HG03442 (cell line): Measurements from ENCODE around the gene GDF9.
A peak's percentile ranks its signal among the peaks of the same experiment; 100 is the strongest.

ENCODE experiments used
- ATAC-seq: cut with Tn5 transposase; IDR thresholded peaks from one replicate; pipeline ENCODE4 v1.9.1; 2021; ENCODE audit warnings: mild to moderate bottlenecking, moderate library complexity; ENCODE audit not compliant: unreplicated experiment

The GDF9 gene

GRCh38 chr5:132839426-132840301 lies 26.6 kb downstream of the GDF9 start:
- ATAC-seq: no peak

DNA sequence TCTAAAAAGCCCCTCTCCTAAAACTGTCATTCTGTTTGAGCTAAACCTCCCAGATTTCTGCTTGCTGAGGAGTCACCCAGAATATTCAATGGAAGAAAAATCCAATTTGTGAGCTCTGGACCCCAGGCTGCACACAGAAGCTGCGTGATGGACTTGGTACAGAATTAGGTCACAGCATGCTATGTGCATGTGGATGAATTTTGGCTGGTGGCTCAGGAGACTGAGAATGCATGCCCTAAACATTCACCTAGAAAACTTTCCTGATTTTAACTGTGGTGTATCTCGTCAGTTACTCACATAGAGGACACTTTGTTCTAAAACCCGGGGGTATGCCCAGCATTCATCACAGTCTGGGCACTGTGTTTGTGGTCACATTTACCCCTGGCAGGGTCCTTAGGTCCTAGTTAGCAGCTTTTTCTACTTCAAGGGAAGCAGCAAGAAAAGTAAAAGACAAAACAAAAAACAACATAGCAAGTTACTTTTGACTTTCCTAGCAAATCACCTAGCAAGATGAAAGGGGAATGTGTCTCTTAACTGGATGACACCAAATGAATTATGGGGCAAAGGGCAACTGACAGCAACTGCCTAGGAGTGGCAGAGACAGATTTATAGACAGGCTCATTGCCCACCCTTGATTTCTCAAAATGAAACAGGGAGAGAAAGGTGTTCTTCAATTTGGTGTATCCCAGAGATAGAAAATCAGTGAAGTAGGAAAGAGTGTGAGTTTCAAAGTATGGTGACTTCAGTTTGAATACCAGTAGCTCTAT lies 27.6 kb downstream of the GDF9 start:
- ATAC-seq: no peak

DNA sequence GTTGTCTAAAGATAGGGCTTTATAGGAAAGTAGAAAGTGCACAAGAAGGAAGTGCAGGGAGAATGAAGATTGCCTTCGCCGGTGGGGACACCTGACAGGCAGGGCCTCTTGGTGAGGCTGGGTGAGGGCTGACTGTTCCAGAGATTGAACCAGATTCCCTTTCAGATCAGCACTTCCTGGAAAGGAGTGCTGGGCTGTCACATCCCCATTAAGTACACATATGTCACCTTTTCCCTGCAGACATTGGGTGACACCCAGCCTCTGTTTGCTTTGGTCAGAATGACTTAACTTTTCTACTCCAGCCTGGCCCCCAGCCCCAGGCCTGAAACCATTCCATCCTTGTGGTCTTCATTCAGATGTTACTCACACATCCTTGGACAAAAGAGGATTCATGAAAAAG lies 28.4 kb downstream of the GDF9 start:
- ATAC-seq: no peak

- ATAC-seq: no peak
Measured at GRCh38 chr5:132836852-132837251, 29.4 kb downstream of the GDF9 start.

DNA sequence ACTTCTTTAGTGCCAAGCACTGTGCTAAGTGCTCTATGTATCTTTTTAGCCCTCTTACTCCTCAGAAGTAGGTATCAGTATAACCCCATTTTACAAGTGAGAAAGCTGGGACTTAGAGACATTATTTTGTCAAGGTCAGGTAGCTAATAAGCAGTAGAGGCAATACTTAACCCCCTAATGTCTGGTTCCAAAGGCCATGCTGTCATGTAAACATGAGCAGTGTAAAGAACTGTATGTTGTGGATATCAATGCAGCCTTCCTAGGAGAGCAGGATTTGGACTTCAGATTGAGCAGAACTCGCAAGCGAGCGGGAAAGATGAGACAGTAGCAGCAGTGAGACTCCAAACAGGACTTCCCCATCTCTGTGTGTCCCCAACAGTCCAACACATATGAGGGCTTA lies 32.2 kb downstream of the GDF9 start:
- no peak for ATAC-seq

DNA sequence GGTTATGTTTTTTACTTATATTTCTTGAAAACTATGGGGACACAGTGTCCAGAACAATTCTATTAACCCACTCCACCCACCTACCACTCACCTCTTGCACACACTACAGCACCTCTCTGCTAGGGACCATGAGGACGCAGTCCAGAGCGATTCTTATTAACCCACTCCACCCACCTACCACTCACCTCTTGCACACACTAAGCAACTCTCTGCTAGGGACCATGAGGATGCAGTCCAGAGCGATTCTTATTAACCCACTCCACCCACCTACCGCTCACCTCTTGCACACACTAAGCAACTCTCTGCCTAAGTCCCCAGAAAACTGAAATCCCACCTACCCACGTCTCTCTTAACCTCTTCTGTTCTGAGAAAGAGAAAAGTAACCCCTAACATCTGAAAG lies 33.7 kb downstream of the GDF9 start:
- ATAC-seq: no peak

DNA sequence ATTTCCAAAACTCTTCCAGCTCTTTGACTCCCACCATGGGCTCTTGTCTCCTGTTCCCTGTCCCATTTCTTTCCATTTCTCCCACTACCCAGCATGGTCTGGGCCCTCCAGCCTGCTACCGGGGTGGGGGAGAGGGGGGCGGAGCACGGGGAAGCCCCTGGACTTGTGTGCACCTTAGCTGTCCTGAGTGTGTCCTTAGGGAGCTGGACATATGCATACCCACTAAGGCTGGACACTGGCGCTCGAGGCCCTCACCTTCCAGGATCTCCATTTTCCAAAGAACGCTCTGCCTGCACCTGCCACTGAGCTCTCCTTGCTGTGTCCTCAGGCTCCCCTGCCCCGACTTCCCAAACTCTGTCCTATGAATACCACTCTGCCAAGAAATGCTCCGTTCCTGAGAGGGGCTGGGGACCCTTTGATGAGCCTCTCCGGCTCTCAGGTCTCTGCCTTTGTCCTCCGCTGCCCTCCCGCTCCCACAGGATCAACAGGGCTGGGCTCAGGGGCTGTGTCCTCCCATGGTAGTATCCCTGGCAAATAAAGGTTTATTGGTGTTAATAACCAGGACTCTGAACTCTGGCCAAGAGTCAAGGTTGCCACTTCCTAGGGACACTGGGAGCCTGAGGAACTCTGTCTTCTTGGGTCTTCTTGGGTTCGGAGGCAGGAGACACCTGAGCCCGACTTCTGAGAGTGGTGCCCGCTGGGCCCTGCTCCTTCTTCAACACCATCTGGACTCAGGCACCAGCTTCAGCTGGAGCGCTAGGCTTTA lies 35.0 kb downstream of the GDF9 start:
- no peak for ATAC-seq

- ATAC-seq: peak; percentile 65
Measured at GRCh38 chr5:132830436-132831094, 35.7 kb downstream of the GDF9 start, which contains the start of gene SHROOM1. Gene SHROOM1 (minus strand): TSS chr5:132830647. CDS start chr5:132826140, 4,507 bp downstream.

DNA sequence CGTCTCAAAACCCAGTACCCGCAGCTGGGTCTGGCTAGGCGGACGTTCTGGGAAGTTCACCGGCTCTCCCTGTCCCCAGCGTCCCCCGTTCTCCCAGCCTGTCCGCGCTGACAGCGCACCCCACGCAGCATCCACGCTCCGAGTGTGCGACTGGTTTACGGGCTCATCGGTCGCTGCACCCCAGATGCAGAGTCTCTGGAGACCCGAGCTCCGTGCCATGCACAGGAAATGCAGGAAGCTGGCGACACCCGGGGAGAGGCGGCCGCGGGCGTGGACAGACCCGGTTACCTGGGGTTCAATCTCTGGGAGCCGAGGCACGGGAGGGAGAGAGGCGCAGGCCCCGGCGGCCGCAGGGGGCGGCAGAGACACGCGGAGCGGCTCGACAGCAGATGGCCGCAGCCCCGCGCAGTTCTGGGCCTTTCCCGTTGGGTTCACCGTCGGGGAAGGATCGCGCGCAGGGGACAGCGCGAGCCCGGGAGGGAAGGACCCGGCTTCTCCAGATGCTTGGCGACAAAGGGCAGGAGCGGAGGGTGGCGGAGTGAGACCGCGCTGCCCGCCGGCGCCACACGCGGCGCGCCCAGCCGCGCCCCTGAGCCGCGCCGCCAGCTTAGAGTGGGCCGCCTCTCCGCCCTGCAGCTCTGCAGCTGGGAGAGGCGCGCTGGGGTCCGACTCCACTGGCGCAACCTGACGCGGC lies 36.4 kb downstream of the GDF9 start:
- peak; percentile 72 for ATAC-seq

- no peak for ATAC-seq
Measured at GRCh38 chr5:132828846-132829494, 37.3 kb downstream of the GDF9 start.

DNA sequence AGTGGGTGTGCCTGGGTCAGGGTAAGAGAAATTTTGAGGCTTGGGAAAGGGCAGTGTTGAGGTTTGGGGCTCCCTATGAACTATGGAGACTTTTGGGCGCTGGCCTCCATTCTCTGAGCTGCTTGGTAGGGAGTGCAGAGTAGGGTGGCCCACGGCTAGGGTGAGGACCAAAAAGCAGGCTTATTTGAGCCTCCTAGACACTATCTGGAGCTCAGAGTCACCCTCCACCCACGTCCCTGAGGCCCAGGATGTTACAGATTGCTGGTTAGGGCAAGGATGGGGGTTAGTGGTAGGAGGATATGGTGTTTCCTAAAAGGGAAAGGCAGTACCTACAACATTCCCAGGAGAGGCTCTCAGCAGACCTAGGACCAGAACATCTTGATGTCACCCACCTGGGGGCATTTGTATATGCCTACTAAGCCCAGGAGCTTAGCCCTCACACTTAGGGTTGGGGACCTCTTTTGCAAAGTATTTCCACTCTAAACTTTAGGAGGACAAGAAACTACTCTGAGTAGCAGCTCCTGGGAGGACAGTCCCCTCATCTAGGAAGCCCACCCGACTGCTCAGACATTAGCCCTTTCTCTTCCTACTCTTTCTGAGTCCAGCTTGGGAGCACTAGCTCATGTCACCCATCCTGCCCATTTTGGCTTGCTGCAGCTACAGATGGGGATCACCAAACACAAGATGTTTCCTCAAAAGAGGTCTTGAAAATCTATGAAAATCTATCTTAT lies 38.2 kb downstream of the GDF9 start:
- ATAC-seq: no peak

DNA sequence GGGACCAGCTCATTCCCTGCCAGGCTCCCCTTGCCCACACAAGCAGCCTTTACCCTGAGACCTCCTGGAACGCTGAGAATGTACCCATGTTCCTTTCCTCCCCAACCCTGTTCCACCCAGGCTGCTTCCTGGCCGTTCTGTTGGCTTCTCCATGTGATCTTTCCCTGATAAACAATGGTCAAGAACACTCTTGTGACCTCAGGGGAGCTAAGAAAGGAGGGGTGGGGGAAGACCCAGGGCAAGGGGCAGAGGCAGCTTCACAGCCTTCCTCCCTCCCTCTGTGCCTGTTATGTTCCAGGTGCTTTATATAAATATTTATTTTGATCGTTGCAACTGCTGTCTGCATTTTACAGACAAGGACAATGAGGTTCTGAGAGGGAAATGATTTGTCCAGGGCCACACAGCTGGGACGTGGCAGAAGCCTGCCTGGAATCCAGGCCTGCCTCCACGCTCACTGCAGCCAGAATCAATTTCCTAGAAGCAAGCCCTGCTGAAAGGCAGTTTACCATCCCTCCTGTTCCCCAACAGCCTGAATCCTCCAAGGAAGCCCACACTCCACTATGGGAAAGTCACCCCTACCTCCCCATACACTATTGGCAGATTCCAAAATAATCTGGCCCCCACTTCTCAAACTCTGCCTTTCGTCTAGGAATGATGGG lies 39.7 kb downstream of the GDF9 start:
- ATAC-seq: no peak

DNA sequence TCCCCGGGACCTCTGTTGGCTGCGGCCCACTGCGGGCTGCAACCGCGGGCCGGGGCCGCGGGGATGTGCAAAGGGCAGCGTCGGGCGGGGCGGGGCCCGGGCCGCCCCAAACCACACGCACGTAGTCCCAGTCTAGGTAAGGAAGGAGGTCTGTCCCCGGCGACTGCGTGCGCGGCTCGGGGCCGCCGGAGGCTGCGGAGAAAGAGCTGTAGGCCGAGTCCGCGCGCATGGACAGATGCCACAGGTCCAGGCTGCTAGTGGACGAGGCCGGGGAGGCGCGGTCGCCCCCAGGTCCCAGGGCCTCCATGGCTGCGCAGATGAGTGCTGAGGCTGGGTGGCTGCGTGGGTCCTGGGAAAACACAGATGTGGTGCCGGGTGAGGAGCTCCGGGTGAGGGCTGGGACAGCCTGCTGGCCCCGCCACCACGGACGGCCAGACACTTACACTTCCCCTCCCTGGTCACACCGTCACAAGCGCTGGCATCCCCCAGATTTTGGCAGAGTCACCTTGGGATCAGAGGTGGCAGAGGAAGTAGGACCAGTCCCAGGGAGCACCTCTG lies 40.4 kb downstream of the GDF9 start:
- no peak for ATAC-seq

- no peak for ATAC-seq
Measured at GRCh38 chr5:132825033-132825833, 41.0 kb downstream of the GDF9 start.

- no peak for ATAC-seq
Measured at GRCh38 chr5:132824426-132824825, 41.8 kb downstream of the GDF9 start.

DNA sequence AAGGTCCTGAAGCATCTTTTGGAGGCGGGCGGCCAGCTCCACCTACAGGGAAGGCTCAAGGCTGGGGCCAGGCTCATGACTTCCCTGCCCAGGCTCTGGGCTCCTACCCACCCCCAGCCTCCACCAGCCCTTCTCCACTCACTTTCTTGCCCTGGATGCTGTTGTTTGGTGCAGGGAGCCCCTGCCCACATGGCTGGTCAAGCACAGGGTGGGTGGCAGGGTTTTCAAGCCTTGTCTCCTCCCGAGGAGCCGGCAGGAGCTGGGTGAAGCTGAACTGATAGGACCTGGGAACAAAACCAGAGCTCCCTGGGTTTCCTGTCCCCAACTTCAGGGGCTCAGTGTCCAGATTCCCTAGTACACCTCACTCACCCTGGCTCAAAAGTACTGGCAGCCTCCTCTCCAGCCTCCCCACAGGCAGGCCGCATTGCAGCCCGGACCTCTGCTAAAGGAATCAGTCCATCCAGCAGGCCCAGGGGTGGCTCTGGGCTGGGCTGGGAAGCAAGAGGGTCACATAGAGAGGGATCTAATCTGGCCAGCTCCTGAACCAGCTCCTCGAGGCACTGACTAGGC lies 42.7 kb downstream of the GDF9 start:
- ATAC-seq: no peak
